ENCODE measurements around the gene SNAP23.
A peak's percentile ranks its signal among the peaks of the same experiment; 100 is the strongest.

SNAP23 gene

GRCh38 chr15:42575188-42576039, 80.0 kb downstream of the SNAP23 start, which contains the start of gene STARD9:
Gene STARD9, plus strand, starts transcription at chr15:42575606. Its CDS starts 110 bp downstream, at chr15:42575716.
- ATAC-seq: peak; percentile 89 to 90

- ATAC-seq: no peak
These were observed 80.7 kb downstream of the SNAP23 start for GRCh38 chr15:42576040-42576594.

- no peak for ATAC-seq
These were observed 81.3 kb downstream of the SNAP23 start for GRCh38 chr15:42576776-42577175.

GRCh38 chr15:42577514-42578031, 82.1 kb downstream of the SNAP23 start:
- no peak for ATAC-seq

- no peak for ATAC-seq
These were observed 83.6 kb downstream of the SNAP23 start for GRCh38 chr15:42578984-42579537.

GRCh38 chr15:42581272-42581730, 85.9 kb downstream of the SNAP23 start:
- peak; percentile 95 to 97 for ATAC-seq
